Heart right ventricle (tissue), 16 donors: Measurements from ENCODE around the gene GRM7. TPM values are rescaled to one million over a fixed set of nuclear protein-coding genes. Genes with fewer than 3 reads are reported as not detected.

Source experiments
- ATAC-seq, 8 donors: fragments of 200-7000 bp; cut with Tn5 transposase; one replicate each; pipeline ENCODE4 v1.9.1; 2020; ENCODE audit warnings: mild to moderate bottlenecking in 8 of 8, moderate library complexity in 8 of 8, moderate number of reproducible peaks in 1 of 8
- DNase-seq, 2 donors: peaks; one replicate each; pipeline ENCODE4 v3.0.0-alpha.2; 2020
- H3K27ac ChIP-seq, 10 donors: fragments of 200-600 bp; sonication (generic) in 2 of 10; one replicate each; pipeline versions ENCODE4 v1.5.0 to v1.8.0; 2020 to 2022; ENCODE audit warnings: mild to moderate bottlenecking in 3 of 10
- H3K27me3 ChIP-seq, 7 donors: fragments of 200-600 bp; one replicate each; pipeline ENCODE4 v1.8.0; 2021 to 2022; ENCODE audit warnings: mild to moderate bottlenecking in 2 of 7
- H3K36me3 ChIP-seq, 9 donors: fragments of 200-600 bp; sonication (generic) in 1 of 9; one replicate each; pipeline versions ENCODE4 v1.5.0 to v1.8.0; 2020 to 2022; ENCODE audit warnings: mild to moderate bottlenecking in 2 of 9
- H3K4me1 ChIP-seq, 9 donors: fragments of 200-600 bp; sonication (generic) in 1 of 9; one replicate each; pipeline versions ENCODE4 v1.5.0 to v1.8.0; 2020 to 2022; ENCODE audit warnings: mild to moderate bottlenecking in 4 of 9
- H3K4me3 ChIP-seq, 10 donors: fragments of 200-600 bp; sonication (generic) in 2 of 10; one replicate each; pipeline versions ENCODE4 v1.5.0 to v1.8.0; 2020 to 2022; ENCODE audit warnings: mild to moderate bottlenecking in 7 of 10, moderate library complexity in 2 of 10
- H3K9me3 ChIP-seq, 11 donors: fragments of 200-600 bp in 10 of 11; sonication (generic) in 2 of 11; one replicate each; pipeline versions ENCODE4 v1.5.0 to v1.8.0; 2013 to 2022; ENCODE audit warnings: mild to moderate bottlenecking in 2 of 11, control low read depth in 1 of 11, moderate library complexity in 1 of 11
- WGBS, 2 donors: extraction: QIAGEN DNeasy Blood & Tissue Kit; methylation state at CpG; one replicate each; pipeline ENCODE4 v1.1.7; 2013; ENCODE audit warnings: inconsistent platforms in 1 of 2; 5-methylcytosine and 5-hydroxymethylcytosine counted together
- intact Hi-C, 10 donors: fragments of 100-400 bp; cut with DNase I; formaldehyde crosslinking; loops; one replicate each; pipeline versions ENCODE4 v1.11.1 to v1.14.2; 2022
- polyA plus RNA-seq, 2 donors: library from polyadenylated mRNA; stranded (reverse); fragments of 200-250 nt; gene quantifications; one replicate each; pipeline ENCODE4 v1.2.3, GENCODE V29; 2013
- total RNA-seq, 10 donors: library from RNA; stranded (reverse); fragmentation: NEBNext Ultra II Directional in 3 of 10; extraction: Animal tissue kit (Norgen Biotek cat#: 25700) in 3 of 10; gene quantifications; one replicate each; pipeline versions ENCODE4 v1.2.1 to v1.2.4, GENCODE V29; 2021 to 2023
- TF ChIP-seq, protein P1 (sequence below), 9 donors: fragments of 200-600 bp; sonication (generic) in 2 of 9; IDR thresholded peaks; one replicate each; pipeline versions ENCODE4 v1.5.0 to v1.8.0; 2021 to 2022; ENCODE audit warnings: antibody characterized with exemption in 9 of 9, mild to moderate bottlenecking in 5 of 9, moderate library complexity in 1 of 9
- donor health status: Arrhythmogenic right ventricular cardiomyopathy.
- donor health status: ischemic (EF 13 %, LVEDD 7.1; RV severe dilation, severe dysfunction).
- donor health status: healthy with polysubstance abuse.
- donor health status: DM: no; HTN: yes; CAD: no.
- donor health status: DM: no; HTN: no; CAD: no.
- donor health status: ischemic (EF 25% LVEDD 6.9; RV normal size, moderate dysfunction).
- donor health status: ischemic (EF 25% LVEDD 5.7; RV mildly dilated, moderate dysfunction).
- donor health status: healthy.
- donor health status: DM: yes; HTN: yes; CAD: no.
- donor health status: Ischemic cardiomyopathy.
- donor health status: ischemic (EF 35%, LVEDD 5.7; RV mildly dilated, moderate dysfunction).
- donor health status: nonischemic (EF 11% LVEDD 7.7; RV severe dilation, severe dysfunction).
- donor health status: DM: yes; HTN: yes; CAD: no.
- donor health status: PGD.
- donor health status: ischemic (EF 29% LVEDD 5.4; RV normal size, mild dysfunction).
- donor health status: nonischemic (EF 23%, LVEDD 6.1; RV moderate dilation, normal function).

GRM7 gene
- total and polyA plus RNA-seq, 12 donors, result not detected

GRCh38 chr3:7203969-7204847 is 343.3 kb downstream of the GRM7 start:
- 82 to 89% methylated on average over 5 of the region's 5 CpGs for WGBS, 2 donors
- H3K27ac ChIP-seq, result no peak overlapping the region
- intact Hi-C loops, result no loop called here

DNA sequence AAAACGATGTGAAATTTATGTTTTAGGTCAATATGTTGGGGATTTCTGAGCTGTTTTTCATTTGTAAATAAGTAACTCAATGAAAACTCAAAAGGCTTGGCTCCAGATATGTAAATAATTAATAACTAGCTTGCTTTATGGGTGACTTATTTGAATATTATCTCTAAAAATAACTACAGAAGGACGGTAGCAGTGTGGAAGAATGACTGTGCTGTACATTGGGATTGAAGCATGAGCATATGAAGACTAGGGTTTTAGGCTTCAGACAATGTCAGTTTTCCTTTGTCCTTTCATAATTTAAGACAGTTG is 343.9 kb downstream of the GRM7 start:
- ATAC-seq (no peak), DNase-seq (no peak)
- no peaks in the 10 kb centered on the region for H3K27me3 ChIP-seq

More at GRCh38 chr3:7203969-7204847, 343.3 kb downstream of the GRM7 start:
- ATAC-seq, result no peak
- no peak overlapping the region for H3K4me3 ChIP-seq
- no peaks in the 10 kb centered on the region for H3K4me1 ChIP-seq
- TF ChIP-seq, protein P1, sequence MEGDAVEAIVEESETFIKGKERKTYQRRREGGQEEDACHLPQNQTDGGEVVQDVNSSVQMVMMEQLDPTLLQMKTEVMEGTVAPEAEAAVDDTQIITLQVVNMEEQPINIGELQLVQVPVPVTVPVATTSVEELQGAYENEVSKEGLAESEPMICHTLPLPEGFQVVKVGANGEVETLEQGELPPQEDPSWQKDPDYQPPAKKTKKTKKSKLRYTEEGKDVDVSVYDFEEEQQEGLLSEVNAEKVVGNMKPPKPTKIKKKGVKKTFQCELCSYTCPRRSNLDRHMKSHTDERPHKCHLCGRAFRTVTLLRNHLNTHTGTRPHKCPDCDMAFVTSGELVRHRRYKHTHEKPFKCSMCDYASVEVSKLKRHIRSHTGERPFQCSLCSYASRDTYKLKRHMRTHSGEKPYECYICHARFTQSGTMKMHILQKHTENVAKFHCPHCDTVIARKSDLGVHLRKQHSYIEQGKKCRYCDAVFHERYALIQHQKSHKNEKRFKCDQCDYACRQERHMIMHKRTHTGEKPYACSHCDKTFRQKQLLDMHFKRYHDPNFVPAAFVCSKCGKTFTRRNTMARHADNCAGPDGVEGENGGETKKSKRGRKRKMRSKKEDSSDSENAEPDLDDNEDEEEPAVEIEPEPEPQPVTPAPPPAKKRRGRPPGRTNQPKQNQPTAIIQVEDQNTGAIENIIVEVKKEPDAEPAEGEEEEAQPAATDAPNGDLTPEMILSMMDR (IDR thresholded peaks at IDR 0.05), result no peak
- H3K27me3 ChIP-seq, result no peaks in the 10 kb centered on the region
- H3K36me3 ChIP-seq, result no peaks in the 10 kb centered on the region
- H3K9me3 ChIP-seq, result no peaks in the 10 kb centered on the region
- DNase-seq, result no peak

DNA sequence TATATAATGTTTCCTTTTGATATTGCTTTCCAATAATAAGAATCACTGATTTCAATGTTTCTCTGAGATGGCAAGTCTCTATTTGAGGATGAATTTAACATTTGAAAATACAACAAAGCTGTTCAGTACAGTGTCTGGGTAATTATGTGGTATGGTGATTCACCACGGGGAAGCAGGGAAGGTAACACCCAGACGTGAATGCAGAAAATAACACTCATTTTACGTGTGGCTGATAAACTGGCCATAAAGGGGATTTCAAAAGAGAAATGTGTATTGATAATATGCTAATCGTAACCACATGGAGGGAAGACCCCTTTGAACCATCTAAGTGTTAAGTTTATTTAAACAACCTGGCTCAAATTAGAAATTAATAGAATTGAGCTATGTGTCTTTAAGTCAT is 344.6 kb downstream of the GRM7 start:
- Histone ChIP-seq H3K4me3 (peak overlapping the region in 7 of 10 donors; percentile 13 to 35 (median 23)), H3K36me3 (no peaks in the 10 kb centered on the region), H3K27me3 (no peaks in the 10 kb centered on the region), H3K9me3 (no peaks in the 10 kb centered on the region), H3K4me1 (no peaks in the 10 kb centered on the region), H3K27ac (no peak overlapping the region)
- intact Hi-C loops, result no loop called here
- TF ChIP-seq, protein P1 (IDR thresholded peaks at IDR 0.05), result no peak
- ATAC-seq, result no peak
- no peak for DNase-seq
- 62 to 73% methylated on average over 4 of the region's 4 CpGs for WGBS, 2 donors

More for the DNA sequence above, 343.9 kb downstream of the GRM7 start:
- H3K4me3 ChIP-seq, result no peak overlapping the region
- TF ChIP-seq, protein P1 (IDR thresholded peaks at IDR 0.05), result no peak
- H3K9me3 ChIP-seq, result no peaks in the 10 kb centered on the region
- 65 to 72% methylated on average over 2 of the region's 2 CpGs for WGBS, 2 donors
- no peaks in the 10 kb centered on the region for H3K4me1 ChIP-seq
- intact Hi-C loops, result no loop called here
- no peaks in the 10 kb centered on the region for H3K36me3 ChIP-seq
- no peak overlapping the region for H3K27ac ChIP-seq

DNA sequence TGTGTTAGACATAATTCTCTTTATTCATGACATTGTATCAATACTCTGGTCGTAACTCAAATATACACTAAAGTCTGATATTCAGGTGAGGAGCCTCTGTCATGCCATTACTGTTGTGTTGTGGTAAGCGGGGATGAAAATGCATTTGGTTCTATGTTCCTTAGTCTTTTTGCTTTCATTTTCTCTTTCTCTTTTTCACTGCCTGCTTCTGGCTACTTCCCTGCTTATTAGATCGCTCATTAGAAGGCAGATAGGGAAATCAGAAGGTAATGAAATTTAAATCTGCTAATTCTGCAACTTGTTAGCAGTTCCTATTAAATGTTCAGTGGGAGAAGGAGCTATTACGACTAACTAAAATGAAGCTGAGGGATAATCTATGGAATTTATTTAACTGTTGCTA is 345.0 kb downstream of the GRM7 start:
- Histone ChIP-seq H3K27me3 (no peaks in the 10 kb centered on the region), H3K36me3 (no peaks in the 10 kb centered on the region), H3K4me3 (peak overlapping the region in 7 of 10 donors; percentile 13 to 35 (median 23)), H3K4me1 (no peaks in the 10 kb centered on the region), H3K27ac (no peak overlapping the region), H3K9me3 (no peaks in the 10 kb centered on the region)
- TF ChIP-seq, protein P1 (IDR thresholded peaks at IDR 0.05), result no peak
- no peak for DNase-seq
- intact Hi-C loops, result no loop called here
- 64 to 81% methylated on average over 4 of the region's 4 CpGs for WGBS, 2 donors
- ATAC-seq, result peak in 1 of 8 donors; percentile 28
